ENCODE results near the gene SIAH2.

- TF ChIP-seq, protein P1, sequence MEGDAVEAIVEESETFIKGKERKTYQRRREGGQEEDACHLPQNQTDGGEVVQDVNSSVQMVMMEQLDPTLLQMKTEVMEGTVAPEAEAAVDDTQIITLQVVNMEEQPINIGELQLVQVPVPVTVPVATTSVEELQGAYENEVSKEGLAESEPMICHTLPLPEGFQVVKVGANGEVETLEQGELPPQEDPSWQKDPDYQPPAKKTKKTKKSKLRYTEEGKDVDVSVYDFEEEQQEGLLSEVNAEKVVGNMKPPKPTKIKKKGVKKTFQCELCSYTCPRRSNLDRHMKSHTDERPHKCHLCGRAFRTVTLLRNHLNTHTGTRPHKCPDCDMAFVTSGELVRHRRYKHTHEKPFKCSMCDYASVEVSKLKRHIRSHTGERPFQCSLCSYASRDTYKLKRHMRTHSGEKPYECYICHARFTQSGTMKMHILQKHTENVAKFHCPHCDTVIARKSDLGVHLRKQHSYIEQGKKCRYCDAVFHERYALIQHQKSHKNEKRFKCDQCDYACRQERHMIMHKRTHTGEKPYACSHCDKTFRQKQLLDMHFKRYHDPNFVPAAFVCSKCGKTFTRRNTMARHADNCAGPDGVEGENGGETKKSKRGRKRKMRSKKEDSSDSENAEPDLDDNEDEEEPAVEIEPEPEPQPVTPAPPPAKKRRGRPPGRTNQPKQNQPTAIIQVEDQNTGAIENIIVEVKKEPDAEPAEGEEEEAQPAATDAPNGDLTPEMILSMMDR (IDR thresholded peaks at IDR 0.05; ENCODE audit: borderline replicate concordance, extremely low read depth, low read length, poor library complexity, severe bottlenecking): no peak
- TF ChIP-seq EZH2 (IDR thresholded peaks at IDR 0.05; ENCODE audit: borderline replicate concordance, low read depth, low read length, severe bottlenecking): no peak
These were observed 3.2 kb upstream of the SIAH2 start for GRCh38 chr3:150765949-150766720.
